NCI-H345 treated with DMSO at 0.1 percent for 48 hours (cell line): ENCODE measurements around the gene TMEM125.

Experiments used
- DNase-seq: peaks from one replicate; lab custom pipeline; 2025; ENCODE audit not compliant: unreplicated experiment; lab: John Stamatoyannopoulos, UW

Gene TMEM125

DNA sequence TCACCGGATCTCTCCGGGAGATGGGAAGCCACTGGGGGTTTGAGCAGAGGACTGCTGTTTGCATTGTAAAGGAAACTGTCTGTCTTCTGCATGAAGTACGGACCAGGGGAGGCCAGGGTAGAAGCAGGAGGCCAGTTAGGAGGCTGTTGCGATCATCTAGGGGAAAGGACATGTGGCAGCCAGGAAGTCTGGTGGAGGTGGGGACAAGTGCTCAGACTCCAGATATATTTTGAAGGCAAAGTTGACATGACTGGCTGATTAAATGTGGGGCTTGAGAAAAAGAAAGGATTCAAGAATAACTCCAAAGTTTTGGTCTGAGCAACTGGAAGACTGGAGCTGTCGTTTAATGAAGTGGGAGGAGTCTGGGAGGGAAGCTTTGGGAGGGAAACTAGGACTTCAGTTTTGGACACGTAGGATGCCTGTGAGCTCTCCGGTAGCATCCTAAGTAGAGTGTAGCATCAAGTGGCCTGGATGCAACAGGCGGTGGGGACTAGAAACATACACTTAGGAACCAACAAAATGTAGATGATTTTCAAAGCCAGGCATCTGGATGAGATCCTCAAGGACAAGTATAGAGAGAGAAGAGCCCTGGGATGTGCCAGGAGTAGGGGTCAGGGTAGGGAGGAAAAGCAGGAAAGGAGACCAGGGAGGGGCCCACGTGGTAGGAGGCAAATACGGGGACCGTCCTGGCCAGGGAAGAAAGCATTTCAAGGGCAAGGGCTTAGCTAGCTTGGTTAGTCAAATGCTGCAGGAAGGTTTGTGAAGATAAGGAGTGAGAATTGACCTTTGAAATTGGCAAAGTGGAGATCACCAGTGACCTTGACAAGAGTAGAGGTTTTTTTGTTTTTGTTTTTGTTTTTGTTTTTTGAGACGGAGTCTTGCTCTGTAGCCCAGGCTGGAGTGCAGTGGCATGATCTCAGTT is 19.3 kb downstream of the TMEM125 start:
- no peak for DNase-seq

DNA sequence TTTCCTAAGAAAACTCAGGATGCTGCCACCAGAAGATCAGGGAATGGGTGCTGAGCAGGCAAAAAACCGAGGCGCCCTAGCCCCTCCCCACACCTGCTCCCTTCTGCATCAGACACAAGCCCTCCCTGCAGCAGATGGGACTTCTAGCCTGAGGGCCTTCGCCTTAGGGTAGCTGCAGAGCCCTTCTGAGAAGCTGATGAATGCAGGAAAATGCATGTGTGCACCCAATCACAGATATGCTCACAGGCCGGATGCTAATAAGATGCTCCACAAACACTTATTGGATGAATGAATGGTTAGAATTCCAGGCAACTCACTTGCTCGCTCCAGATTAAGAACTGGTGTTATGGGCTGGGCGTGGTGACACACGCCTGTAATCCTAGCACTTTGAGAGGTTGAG is 22.4 kb downstream of the TMEM125 start:
- DNase-seq = no peak

DNA sequence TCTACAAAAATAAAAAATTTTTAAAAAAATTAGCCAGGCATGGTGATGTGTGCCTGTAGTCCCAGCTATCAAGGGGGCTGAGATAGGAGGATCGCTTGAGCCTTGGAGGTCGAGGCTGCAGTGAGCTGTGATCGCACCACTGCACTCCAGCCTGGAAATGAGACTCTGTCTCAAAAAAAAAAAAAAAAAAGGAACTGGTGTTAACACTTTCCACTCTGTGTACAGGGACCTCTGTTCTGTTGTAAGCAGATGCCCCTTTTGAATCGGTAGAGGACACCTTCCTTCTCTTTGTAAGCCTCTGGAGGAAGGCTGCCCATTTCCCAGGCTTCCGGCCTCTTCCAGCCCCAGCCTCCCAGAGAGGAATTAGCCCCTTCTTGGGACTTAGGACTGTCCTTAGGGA is 22.9 kb downstream of the TMEM125 start:
- DNase-seq = no peak

DNA sequence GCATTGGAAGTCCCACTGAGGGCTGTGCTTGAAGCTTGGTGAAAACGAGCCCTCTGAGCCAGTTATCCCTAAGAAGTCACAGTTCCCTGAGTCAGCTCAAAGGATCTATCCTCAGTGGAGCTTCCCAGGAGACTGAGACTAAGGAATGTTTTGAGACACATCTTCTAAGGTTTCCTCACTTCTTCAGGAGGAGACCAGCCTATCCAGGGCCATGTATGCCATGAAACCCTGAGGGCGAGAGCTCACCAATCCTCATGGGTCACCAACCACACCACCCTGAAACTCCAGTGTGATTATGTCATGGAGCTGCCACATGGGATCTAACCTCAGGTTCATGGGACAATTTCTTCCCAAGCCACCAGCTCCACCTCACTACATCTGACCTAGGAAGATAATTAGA is 23.4 kb downstream of the TMEM125 start:
- DNase-seq = no peak

DNA sequence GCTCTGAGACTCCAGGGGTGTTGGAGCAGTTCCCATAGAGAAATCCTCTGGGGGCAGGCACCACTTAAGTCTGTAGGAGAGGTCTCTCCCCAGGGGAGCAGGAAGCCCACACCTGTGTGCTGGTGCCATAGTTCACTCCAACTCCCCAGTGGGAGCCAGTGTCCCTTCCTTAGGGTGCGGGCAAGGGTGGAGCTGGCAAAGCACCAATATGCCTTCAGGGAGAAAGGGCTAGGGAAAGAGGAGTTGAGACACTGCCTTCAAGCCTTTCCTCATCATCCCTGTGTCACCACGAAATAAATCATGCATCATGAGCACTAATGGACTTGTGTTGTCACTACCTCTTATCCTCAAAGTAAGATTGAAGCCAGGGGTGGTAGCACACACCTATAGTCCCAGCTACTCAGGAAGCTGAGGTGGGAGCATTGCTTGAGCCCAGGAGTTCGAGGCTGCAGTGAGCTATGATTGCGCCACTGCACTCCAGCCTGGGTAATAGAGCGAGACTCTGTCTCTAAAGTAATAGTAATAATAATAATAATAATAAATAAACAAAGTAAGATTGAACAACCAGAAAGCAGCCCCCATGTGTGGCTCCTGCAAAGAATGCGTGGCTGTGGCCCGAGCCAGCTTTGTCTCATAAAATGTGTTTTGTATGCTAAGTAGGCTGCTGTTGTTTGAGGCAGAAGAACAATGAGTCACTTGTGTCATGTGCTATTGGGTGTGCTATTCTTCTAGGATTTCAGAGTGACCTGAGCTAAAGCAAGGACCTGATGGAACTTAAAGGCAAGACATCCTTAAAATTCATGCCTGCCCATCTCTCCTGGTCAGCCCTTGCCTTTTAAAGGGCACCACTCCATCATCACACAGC is 24.3 kb downstream of the TMEM125 start:
- DNase-seq = no peak

DNA sequence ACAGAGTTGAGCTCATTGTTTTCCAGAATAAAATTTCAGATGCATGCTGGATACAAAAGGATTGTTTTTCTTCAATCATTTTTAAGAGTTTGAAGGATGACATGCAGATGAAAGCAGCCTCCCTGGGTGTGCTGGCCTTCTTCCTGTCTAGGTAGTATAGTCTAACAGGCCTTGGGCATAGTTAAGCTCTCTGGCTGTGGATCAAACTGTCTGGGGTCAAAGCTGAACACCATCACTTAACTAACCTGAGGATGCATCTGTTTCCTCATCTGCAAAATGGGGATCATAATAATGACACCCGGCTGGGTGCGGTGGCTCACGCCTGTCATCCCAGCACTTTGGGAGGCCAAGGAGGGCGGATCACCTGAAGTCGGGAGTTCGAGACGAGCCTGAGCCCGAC is 25.0 kb downstream of the TMEM125 start:
- DNase-seq = no peak

DNA sequence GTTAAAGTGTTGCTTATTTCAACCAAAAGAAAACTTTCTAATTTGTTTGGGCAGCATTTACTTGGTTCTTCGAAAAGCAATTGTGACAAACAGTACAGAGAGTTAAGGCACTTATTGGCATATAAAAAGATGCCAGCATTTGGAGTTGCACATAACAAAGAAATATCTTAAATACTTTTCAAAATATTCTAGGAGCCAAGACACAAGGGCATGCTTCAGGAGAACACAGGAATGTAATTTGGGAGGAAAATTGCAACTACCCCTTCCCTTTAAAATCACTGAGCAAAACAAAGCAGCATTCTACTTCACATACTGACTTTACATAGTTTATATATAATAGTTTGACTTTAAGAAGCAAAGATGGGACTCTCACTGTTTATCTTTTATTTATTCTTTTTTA is 26.4 kb downstream of the TMEM125 start:
- DNase-seq = no peak

DNA sequence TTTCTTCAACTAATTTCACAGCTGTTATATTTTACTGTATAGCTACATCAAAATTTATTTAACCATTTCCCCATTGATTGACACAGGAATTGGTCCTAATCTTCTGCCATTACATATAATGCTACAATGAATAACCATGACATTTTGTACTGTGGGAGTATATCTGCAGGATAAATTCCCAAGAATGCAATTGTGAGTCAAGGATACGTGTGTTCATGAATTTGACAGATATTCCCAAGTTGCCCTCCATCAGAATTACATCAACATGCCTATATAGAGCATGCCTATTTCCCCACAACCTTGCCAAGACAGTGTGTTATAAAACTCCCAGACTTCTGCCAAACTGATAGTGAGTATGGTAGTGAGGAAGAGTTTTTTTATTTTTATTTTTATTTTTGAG is 28.3 kb downstream of the TMEM125 start:
- no peak for DNase-seq

DNA sequence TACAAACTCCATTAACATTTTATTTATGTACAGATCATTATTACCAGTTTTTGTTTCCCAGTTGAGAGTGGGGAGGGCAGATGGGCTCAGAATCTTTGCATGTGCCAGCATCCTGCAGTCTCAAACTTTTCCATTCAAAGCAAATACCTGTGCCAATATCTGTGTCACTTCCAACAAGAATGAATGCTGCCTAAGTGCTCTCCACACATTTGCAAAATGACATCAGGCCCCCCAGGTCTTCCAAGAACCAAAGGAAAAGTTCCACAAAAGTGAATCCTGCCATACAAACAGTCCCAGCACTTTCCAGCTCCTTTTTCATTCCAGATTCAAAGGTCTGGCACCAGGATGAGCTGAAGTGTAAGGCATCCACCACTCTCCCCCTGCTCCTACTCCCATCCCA is 29.3 kb downstream of the TMEM125 start:
- DNase-seq = no peak

DNA sequence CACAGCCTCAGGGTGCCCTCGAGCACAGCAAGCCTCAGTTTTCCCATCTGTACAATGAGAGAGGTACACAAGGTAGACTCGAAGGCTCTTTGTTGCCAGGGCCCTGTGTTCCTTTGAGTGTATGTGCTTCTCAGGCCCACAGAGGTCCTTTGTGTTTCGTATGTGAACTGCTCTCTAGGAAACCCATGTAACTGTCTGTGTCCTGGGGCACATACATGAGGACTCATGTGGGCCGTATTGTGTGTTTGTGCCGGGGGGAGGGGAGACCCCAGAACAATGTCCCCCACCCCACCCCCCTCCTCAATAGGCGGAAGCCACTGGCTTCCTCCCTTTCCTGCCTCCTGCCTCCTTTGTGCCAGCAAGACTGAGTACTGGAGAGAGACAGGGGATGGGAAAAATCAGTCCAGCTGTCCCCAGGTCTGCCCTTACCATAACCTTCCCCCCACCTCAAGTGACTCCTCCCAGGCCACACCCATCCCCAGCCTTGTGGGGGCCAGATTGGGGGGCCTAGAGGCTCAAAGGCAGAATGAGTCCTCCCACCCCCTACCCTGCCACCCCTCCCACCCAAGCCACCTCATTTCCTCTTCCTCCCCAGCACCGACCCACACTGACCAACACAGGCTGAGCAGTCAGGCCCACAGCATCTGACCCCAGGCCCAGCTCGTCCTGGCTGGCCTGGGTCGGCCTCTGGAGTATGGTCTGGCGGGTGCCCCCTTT is 30.8 kb downstream of the TMEM125 start, which contains the start of gene TIE1:
Gene TIE1, plus strand, starts transcription at position 605 of the 717 bp plus-strand sequence. Its CDS starts 90 bp downstream, at position 695.
- DNase-seq = no peak

DNA sequence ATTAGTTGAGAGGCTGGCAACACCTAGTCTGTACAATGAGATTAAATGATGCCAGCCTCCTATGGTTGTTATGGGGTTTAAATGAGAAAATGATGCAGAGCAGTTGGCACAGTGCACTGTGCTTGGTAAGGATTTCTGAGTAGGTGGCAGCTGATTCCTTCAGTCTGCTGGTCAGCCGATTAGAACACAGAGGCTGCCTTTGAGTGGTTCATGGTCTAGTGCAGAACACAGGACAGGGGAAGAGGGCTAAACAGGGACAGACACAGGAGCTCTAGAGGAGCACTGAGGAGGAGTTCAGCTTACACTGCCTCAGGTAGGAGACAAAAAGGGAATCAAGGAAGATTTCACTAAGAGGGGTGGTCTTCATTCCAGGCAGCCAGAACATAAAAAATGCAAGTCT is 32.4 kb downstream of the TMEM125 start:
- DNase-seq = no peak

DNA sequence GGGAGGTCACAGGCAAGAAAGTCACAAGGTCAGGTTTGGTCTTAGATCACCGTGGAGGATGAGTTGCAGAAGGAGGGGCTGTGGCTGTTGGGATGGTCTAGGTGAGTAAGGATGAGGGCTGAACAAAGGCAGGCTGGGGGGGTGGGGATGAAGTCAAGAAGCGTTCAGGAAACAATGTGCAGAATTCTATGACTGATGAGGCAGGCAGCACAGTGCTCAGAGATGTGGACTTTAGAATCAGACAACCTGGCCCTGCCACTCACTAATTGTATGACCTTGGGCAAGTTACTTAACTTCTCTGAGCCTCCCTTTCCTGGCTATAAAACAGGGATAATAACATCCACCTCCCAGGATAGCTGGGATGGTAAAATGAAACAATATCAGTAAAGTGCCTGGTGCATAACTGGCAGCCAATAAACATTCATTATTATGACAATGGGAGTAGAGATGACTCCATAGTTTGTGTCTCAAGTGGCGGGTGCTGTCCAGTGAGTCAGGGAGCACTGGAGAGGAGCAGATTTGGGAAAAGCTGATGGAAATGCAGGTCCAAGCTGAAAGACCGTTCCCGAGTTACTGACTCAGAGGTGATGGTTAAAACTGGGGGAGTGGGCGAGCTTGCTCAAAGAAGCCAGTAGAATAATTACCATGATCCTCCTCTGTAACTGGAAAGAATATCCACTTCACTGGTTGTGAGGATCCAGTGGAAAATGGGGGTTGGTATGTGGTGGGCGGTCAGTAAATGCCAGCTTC is 33.1 kb downstream of the TMEM125 start:
- no peak for DNase-seq

DNA sequence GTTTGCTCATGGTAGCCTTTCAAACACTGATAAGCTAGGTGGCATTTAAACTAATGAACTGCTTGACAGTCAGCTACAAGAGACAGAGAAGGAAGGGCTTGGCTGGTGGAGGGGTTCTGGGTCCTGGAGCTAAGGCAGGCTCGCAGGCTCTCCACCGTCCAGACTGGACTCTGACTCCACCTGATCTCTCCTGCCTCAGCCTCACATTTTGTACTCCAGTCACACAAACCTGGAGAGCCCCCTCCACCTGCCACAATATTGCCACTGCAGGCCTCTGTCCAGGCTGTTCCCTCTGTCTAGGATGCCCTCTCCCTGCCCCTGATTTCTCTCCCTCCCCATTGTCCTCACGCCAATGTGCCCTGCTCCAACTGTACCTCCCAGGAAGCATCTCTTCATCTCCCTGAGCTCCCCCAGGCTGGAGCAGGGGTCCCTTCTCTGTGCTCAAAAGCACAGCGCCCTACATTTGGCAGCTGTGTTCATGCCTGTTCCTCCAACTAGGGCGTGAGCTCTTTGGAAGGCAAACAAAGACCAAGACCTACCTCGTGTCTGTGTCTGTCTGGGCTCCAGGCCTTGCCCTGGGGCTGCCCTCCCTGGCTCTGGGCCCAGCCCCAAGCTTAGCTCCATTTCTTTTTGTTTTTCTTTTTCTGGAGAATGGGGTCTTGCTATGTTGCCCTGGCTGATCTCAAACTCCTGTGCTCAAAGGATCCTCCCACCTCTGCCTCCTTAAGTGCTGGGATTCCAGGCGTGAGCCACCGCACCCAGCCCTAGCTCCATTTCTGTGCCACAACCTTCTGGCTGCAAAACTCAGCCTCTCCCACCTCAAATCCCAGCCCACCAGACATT is 33.9 kb downstream of the TMEM125 start:
- no peak for DNase-seq

DNA sequence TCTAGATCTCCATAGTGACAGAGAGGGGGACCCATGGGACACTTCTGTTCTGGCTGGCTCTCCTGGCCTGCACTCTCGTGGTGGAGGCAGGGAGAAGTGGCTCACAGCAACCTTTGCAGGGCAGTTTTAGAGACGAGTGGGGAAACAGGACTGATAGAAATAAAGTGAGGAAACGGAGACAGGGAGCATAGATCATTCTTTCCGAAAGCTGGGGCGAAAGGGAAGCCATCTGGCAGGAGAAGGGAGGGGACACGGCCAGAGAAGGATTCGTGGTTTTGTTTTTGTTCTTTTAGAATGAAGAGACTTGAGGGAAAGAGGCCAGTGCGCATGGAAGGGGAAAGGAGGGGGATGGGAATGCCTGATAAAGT is 34.5 kb downstream of the TMEM125 start:
- DNase-seq = no peak

DNA sequence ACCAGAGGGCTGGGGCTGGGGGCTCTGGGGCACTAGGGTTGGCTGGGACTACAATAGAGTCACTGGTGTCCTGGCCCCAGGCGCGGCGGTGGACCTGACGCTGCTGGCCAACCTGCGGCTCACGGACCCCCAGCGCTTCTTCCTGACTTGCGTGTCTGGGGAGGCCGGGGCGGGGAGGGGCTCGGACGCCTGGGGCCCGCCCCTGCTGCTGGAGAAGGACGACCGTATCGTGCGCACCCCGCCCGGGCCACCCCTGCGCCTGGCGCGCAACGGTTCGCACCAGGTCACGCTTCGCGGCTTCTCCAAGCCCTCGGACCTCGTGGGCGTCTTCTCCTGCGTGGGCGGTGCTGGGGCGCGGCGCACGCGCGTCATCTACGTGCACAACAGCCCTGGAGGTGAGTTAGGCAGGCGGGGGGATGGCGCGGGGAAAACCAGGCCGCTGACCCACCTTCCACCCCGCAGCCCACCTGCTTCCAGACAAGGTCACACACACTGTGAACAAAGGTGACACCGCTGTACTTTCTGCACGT is 35.1 kb downstream of the TMEM125 start:
- DNase-seq = no peak

DNA sequence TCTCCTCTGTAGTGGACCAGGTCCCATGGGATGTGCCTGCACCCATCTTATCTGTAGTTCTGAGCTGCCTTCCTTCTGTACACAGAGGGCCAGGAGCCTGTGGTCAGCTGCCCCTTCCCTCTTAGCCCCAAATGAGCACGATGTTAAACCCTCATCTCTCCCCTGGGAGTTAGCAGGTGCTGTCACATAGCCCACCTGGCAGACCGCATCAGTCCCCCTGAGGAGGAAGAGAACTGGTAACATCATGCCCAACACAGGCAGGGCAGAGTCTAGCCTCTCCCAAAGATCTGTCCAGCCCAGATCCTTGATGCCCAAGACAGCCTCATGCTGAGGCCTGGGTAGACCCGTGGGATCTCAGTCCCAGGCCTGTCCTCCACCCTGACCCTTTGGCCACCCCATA is 35.7 kb downstream of the TMEM125 start:
- DNase-seq = no peak

DNA sequence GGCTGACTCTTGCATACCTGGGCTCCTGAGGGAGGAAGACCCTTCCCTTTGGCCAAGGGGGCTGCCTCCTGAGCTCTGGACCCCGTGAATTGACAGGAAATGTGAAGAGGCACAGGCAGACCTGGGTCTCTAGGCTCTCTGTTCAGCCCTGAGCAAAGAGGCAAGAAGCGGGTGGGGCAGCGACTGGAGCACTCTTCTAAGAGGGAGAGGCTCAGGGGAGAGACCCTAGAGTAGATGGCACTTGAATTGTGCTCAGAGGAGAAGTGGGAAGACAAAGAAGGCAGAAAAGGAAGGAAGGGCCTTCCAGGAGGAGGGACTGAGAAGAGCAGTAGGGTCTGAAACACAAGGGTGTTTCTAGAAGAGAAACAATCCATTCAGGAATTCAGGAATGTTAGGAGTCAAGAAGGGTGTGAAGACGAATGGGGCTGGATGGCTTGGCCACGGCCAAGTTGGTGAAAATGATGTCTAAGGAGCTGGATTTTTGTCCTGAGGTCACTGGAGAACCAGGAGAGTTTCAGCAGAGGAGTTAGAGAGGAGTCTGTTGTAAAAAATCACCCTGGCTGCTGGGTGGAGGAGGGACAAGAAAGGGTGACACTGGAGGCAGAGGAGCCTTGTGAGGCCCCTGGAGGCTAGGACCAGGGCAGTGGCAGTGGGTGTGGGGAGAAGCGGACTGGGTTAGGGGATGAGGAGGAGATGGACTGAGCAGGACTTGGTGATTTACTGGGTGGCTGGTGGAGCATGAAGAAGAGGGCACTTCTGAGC is 36.3 kb downstream of the TMEM125 start:
- DNase-seq = no peak

DNA sequence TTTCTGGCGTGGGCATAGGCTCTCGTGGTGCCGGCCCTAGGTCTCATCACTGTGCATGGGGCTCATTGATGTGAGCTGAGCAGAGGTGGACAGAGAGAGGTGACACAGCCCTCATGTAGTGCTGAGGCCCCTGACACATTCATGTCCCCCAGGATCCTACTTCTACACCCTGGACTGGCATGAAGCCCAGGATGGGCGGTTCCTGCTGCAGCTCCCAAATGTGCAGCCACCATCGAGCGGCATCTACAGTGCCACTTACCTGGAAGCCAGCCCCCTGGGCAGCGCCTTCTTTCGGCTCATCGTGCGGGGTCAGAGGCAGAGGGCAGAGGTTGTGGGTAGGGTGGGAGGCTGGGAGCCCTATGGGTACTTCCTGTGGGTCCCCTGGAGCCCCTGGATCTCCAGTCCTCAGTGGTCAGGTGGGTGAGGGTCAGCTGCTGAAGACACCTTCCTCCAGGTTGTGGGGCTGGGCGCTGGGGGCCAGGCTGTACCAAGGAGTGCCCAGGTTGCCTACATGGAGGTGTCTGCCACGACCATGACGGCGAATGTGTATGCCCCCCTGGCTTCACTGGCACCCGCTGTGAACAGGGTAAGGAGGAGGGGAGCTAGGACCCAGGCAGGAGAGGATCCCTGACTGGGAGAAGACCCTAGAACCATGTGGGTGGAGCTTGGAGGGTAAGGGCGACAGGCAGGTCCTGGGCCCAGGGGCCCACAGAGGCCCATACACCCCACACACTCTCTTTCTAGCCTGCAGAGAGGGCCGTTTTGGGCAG is 37.1 kb downstream of the TMEM125 start:
- DNase-seq = peak; percentile 5
